ENCODE results near the gene AFF4.
"Not testable (repeated sequence)": the region's sequence is repeated elsewhere in the genome, so short reads cannot be mapped to it uniquely, and the experiment has no call there.

The AFF4 gene

DNA sequence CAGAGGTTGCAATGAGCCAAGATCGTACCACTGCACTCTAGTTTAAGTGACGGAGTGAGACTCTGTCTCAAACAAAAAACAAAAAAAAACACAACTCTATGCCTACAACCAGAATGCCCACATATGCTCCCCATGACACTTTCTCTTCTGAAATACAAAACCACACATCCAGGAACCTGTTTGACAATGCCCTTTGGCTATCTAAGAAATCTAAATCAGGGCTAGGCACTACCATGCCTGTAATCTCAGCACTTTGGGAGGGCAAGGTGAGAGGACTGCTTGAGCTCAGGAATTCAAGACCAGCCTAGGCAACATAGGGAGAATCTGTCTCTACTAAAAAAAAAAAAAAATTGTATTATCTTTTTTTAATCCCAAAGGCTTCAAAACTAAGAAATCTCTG, 10.6 kb downstream of the AFF4 start:
- no peak for DNase-seq

DNA sequence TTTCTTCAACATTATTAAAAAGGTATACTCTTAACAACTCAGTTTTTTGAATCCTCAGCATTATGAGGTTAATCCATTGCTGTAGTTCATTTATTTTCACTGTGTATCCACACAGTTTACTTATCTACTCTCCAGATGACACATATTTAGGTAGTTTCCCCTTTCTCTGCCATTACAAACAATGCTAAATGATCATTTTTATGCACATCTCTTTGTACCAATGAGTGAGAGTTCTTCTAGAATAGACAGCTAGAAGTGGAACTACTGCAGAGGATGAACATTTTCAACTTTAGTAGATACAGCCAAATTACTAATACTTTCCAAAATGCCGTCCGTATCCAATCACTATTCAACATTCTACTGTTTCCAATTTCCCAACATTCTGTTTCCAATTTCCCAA, 11.5 kb downstream of the AFF4 start:
- no peak for DNase-seq

- no peak for DNase-seq
These were observed 14.3 kb downstream of the AFF4 start for GRCh38 chr5:132949136-132949535.

GRCh38 chr5:132947671-132948070, 15.8 kb downstream of the AFF4 start:
- DNase-seq, result no peak

GRCh38 chr5:132945315-132945714, 18.1 kb downstream of the AFF4 start:
- DNase-seq, result not testable (repeated sequence)

DNA sequence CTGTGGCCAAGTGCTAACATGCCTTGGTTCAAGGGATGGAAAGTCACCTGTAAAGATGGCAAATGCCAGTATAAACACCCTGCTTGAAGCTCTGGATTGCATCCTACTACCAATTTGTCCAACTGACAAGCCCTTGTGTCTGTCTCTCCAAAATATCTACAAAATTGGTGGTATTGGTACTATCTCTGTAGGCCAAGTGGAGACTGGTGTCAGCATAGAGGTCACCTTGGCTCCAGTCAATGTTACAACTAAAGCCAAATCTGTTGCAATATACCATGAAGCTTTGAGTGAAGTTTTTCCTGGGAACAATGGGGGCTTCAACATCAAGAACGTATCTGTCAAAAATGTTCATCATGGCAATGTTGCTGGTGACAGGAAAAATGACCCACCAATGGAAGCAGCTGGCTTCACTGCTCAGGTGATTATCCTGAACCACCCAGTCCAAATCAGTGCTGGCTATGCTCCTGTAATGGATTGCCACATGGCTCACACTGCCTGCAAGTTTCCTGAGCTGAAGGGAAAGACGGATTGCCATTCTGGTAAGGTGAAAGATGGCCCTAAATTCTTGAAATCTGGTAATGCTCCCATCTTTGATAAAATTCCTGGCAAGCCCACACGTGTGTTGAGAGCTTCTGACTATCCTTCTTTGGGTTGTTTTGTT, 19.9 kb downstream of the AFF4 start:
- DNase-seq, result no peak

DNA sequence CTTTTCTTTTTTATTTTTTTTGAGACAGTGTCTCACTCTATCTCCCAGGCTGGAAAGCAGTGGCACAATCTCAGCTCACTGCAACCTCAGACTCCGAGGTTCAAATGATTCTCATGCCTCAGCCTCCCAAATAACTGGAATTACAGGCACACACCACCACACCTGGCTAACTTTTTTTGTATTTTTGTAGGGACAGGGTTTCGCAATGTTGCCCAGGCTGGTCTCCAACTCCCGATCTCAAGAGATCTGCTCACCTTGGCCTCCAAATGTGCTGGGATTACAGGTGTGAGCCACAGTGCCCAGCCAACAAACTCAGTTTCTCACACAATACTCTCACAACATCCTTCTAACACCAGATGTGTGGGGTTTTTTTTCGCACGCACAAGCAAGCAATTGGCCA, 22.1 kb downstream of the AFF4 start:
- no peak for DNase-seq

- DNase-seq, result no peak
These were observed 35.4 kb downstream of the AFF4 start for GRCh38 chr5:132928062-132928407.

DNA sequence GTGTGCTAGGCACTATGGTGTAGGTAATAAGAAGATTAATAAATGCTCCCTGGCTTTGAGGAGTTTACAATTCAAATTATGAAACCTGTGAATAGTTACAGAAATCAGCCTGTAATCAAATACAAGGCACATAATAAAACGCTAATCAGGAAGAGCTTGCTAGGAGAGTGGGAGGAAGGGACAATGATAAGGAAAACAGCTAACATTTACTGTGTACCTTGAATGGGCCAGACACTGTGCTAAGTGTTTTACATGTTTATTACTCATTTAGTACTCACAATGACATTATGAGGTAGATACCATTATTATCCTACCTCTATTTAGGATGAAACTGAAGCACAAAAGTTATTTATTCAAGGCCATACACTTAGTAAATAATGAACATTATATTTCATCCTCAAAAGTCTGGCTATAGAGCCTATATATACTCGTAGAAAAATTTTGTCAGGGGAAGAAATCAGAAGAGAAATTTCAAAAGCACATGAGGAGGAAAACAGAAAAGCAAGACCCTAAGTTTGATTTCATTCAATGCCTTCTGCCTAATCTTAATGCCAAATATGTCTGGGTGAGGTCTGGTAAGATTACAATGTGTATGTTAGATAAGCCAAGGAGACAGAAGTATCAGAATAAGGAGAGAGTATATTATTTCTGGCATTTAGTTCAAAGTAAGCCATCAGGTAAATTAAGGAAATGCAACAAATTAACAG, 35.9 kb downstream of the AFF4 start:
- no peak for DNase-seq

DNA sequence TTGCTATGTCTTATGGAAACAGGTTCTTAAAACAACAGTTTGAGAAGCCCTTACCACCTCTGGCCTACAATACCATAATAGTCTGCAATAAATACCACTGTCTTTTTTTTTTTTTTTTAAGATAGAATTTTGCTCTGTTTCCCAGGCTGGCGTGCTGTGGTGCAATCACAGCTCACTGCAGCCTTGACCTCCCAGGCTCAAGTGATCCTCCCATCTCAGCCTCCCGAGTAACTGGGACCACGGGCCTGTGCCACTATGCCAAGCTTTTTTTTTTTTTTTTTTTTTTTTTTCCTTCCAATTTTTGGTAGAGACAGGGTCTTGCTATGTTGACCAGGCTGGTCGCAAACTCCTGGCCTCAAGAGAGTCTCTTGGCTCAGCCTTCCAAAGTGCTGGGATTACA, 37.0 kb downstream of the AFF4 start:
- no peak for DNase-seq

GRCh38 chr5:132916086-132916485, 47.3 kb downstream of the AFF4 start:
- DNase-seq, result no peak

- DNase-seq, result no peak
These were observed 47.8 kb downstream of the AFF4 start for GRCh38 chr5:132915681-132916080.

GRCh38 chr5:132909702-132910101, 53.7 kb downstream of the AFF4 start:
- DNase-seq, result no peak

DNA sequence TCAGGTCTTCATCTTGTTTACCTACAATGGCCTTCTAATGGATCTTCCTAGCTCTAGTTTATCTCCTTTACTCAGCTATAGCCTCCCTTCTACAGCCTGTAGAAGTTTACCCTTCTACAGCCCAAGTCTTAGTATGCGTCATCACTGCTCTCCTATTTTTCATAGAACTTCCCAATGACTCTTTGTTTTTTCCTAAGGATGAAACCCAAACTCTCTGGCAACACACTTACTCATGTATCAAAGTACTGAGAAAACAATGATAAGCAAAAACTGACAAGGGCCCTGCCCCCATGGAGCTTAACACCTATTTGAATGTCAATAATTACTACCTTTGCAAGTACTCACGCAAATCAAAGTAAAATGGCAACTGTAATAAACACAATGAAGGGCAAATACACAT, 56.3 kb downstream of the AFF4 start:
- no peak for DNase-seq

DNA sequence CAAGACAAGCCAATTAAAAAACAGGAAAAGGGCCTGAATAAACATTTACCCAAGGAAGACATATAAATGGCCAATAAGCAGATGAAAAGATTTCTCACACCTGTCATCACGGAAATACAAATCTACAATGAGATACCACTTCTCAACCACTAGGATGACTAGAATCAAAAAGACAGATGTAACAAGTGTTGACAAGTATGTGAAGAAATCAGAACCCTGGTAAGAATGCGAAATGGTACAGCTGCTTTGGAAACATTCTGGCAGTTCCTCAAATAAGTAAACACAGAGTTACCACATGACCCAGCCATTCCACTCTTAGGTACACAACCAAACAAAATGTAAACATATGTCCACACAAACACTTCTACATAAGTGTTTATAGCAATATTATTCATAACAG, 57.5 kb downstream of the AFF4 start:
- DNase-seq, result no peak

DNA sequence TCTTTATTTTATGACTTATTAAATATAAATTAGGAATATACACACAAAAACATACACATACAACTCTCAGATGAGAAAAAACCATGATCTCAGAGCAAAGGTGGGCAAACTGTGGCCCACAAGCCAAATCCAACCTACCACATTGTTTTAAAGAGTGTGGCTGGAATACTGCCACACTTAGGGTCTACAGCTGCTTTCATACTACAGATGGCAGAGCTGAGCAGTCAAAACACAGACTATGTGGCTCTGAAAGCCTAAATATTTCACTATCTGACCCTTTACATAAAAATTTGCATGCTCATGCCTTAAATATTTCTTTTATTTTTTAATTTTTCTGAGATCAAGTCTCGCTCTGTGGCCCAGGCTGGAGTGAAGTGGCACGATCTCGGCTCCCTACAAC, 61.7 kb downstream of the AFF4 start:
- DNase-seq, result no peak

- DNase-seq, result no peak
These were observed 62.4 kb downstream of the AFF4 start for GRCh38 chr5:132901036-132901435.

DNA sequence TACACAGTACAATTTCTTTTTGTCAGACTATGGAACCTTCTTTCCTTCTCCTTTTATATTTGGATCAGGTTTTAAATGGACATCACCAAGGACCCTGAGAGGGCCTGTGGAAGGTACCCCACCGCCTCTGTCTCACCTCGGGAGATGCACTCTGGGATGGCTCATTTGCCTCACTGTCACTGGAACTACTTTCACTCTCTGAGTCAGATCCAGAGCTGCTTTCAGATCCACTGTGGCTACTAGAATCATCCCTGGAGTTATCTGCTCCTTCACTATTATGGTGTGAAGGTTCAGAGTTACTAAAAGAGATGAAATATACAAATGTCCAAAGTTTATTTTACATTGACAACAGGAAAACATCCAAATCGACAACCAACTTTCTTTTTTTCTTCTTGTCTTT, 65.3 kb downstream of the AFF4 start:
- no peak for DNase-seq

DNA sequence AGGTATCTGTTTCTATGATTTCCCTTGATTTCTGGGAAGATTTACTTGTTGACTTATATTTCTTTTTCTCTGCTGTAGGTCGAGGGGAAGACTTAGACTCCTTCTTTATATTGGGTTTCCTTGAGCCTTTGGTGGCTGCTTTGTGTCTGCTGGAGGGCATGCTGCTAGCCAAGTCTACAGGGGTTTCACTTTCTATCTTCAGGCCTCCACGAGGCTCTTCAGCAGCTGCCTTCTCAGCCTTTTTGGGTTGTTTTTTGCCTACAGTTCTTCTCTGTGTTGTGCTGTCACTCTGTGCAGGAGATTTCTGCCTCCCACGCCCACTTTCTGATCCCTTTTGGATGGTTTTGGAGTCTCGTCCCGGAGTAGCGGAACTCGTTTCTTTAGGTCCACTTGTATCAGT, 66.7 kb downstream of the AFF4 start:
- no peak for DNase-seq

GRCh38 chr5:132895719-132896305, 67.6 kb downstream of the AFF4 start:
- no peak for DNase-seq

DNA sequence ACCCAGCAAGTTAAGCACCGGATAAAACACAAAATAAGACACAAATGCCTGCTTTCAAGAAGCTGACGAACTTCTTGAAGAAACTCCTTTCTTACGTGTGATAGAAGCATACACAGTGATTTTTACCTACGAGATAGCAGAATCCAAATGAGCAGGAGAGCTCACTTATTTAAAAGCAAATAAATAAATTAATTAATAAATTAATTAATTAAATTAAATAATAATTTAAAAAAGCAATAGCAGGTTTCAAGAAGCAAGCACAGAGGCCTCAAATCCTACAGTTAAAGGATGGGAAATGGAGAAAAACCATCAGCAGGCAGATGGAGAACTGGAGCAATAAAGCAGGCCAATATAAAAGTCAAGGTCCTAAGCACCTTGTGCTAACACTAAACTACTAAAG, 72.6 kb downstream of the AFF4 start:
- no peak for DNase-seq

DNA sequence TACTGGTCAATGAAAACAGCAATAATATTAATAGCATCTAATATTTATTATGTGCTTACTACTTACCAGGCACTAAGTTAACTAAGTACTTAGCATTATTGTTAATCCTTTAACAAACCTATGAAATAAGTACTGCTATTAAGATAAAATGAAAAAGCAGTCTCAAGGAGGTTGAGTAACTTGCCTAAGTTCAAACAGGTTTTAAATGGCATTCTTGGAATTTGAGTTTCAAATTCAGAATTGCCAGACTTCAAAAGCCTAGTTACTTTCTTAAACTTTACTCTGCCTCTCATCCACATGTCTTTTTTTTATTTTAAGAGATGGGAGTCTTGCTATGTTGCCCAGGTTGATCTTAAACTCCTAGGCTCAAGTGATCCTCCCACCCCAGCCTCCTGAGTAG, 73.9 kb downstream of the AFF4 start:
- no peak for DNase-seq

DNA sequence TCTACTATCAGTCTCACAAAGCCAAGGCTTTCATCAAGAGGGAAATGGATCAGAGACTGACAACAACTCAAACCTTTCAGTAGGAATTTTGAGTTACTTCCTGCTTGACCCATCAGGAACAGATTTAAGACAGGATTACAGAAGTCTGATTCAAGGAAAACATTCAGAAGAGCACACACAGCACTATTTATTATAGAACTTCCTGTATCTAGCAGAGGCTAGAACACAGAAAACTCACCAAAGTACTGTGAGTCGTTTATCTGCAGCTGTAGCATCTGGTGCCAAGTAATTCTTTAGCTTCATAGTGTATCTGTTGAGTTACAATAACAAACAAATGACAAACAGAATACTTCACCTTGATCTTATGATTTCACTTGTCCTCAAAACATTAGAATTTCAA, 76.2 kb downstream of the AFF4 start:
- DNase-seq, result no peak

- DNase-seq, result no peak
These were observed 77.2 kb downstream of the AFF4 start for GRCh38 chr5:132886064-132886823.
